Duodenal mucosa (tissue), 2 donors: ENCODE measurements around the gene DCDC2C.
"Not testable (repeated sequence)": the region's sequence is repeated elsewhere in the genome, so short reads cannot be mapped to it uniquely, and the experiment has no call there.

Experiments
- H3K27ac ChIP-seq: one replicate; pipeline ENCODE4 v1.7.0; 2013; ENCODE audit warnings: low read depth, low read length
- H3K27me3 ChIP-seq, 2 donors: one replicate each; pipeline ENCODE4 v1.7.0; 2013; ENCODE audit warnings: low read length in 2 of 2, control low read depth in 1 of 2; ENCODE audit not compliant: insufficient read depth in 2 of 2, control insufficient read depth in 1 of 2
- H3K36me3 ChIP-seq, 2 donors: one replicate each; pipeline ENCODE4 v1.7.0; 2013; ENCODE audit warnings: low read length in 2 of 2, control low read depth in 1 of 2; ENCODE audit not compliant: insufficient read depth in 2 of 2, control insufficient read depth in 1 of 2
- H3K4me1 ChIP-seq, 2 donors: one replicate each; pipeline ENCODE4 v1.7.0; 2013; ENCODE audit warnings: low read length in 2 of 2, control low read depth in 1 of 2; ENCODE audit not compliant: insufficient read depth in 2 of 2, control insufficient read depth in 1 of 2
- H3K4me3 ChIP-seq, 2 donors: one replicate each; pipeline ENCODE4 v1.7.0; 2013; ENCODE audit warnings: low read length in 2 of 2, low read depth in 1 of 2
- H3K9ac ChIP-seq, 2 donors: one replicate each; pipeline ENCODE4 v1.7.0; 2013; ENCODE audit warnings: low read length in 2 of 2, low read depth in 1 of 2
- H3K9me3 ChIP-seq, 2 donors: one replicate each; pipeline ENCODE4 v1.7.0; 2013; ENCODE audit warnings: low read length in 2 of 2, control low read depth in 1 of 2; ENCODE audit not compliant: control insufficient read depth in 1 of 2

DCDC2C gene, protein sequence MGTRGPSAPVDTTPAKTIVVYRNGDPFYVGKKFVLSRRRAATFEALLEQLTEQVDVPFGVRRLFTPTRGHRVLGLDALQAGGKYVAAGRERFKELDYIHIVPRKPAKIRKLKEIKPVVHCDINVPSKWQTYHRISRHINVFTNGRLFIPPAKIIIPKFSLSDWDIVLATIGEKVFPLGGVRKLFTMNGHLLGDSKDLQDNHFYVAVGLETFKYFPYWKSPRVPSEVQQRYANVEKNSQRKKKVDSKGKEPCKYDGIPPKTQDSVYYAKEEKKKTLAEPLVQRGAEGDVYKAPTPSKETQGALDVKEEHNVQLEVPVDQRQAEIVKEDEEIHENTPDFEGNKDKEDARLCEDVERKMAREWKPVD

DNA sequence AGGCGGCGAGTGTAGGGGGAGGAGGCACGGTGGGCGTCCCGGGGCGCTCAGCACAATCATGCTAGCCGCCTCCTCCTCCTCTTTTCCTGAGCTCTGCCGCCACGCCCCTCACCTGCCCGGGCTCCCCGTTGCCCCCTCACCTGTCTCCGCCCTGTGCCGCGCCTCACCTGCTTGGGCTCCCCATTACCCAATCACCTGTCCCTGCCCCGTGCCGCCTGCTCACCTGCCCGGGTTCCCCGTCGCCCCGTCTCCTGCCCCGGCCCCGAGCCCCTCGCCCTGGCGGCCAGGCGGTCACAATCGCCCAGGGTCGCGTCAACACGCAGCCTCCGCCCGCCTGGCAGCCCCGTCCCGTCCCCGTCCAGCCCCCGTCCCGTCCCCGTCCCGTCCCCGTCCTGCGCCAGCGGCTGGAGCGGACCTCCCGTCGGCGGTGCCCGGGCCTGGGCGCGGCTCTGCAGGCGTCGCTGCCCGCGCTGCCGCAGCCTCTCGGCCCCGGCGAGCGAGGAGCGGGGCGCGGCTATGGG is at the start of gene DCDC2C:
TSS of gene DCDC2C (plus strand) at position 340 of the 521 bp plus-strand sequence. CDS start at position 517, 177 bp downstream.
- no peaks in the 10 kb centered on the region for H3K36me3 ChIP-seq
- no peak within 1 kb of the TSS for H3K9ac ChIP-seq
- H3K27ac ChIP-seq = no peak within 1 kb of the TSS
- no peaks in the 10 kb centered on the region for H3K4me1 ChIP-seq
- no peaks in the 10 kb centered on the region for H3K9me3 ChIP-seq
- H3K4me3 ChIP-seq = no peak within 1 kb of the TSS
- H3K27me3 ChIP-seq = peaks cover 0 to 9% of the 10 kb centered on the region in 2 donors

DNA sequence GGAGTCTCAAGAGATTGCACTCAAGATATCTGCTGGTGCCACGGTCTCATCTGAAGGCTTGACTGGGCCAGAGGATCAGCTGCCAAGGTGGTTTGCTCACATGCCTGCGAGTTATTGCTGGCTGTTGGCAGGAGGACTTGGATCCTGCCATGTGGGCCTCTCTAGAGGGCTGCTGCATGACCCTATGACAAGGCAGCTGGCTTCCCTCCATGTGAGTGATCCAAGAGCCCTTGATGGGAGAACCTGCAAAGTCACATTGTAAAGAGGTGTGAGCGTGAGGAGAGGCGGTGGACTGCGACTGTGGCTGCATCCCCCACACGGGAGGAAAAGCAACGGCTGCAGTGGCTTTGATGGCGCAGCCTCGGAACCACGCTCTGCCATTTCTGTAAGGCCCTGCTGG is 49.4 kb upstream of the DCDC2C start:
- Histone ChIP-seq H3K9ac (no peak overlapping the region), H3K4me1 (peaks cover 4 to 13% of the 10 kb centered on the region in 2 donors), H3K4me3 (no peak overlapping the region), H3K27ac (no peak overlapping the region), H3K27me3 (peaks cover 0 to 5% of the 10 kb centered on the region in 2 donors), H3K36me3 (no peaks in the 10 kb centered on the region), H3K9me3 (no peaks in the 10 kb centered on the region)

DNA sequence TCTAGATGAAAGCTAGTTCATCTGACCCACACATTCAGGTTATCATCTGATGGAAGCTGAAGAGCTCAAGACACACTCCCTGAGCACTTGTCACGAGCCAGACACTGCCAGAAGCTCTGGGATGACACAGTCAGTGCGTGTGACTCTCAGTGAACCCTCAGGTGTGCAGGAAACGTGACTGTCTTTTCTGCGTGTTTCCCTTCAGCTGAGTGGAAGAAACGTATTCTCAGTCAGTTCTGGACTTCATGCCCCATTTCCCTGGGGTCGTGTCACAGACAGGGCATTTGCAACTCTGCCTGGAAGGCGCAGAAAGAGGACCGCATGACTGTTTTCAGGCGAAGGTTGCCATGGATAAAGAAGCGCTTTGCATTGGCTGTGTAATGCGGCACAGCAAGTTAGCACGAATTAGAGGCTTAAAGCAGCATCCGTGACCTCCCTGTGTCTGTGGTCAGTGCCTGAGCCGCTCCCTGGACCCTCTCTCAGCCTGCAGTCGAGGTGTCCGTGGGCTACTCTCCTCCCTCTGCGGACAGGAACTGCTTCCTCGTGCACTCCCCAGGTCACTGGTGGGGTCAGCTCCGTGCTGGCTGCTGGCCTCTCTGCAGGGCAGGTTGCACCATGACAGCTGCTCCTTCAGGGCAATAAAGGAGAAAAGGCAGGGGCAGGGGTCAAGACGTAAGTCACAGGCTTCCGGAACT is 48.7 kb upstream of the DCDC2C start:
- Histone ChIP-seq H3K4me3 (no peak overlapping the region), H3K4me1 (peaks cover 4 to 13% of the 10 kb centered on the region in 2 donors), H3K9ac (no peak overlapping the region)

DNA sequence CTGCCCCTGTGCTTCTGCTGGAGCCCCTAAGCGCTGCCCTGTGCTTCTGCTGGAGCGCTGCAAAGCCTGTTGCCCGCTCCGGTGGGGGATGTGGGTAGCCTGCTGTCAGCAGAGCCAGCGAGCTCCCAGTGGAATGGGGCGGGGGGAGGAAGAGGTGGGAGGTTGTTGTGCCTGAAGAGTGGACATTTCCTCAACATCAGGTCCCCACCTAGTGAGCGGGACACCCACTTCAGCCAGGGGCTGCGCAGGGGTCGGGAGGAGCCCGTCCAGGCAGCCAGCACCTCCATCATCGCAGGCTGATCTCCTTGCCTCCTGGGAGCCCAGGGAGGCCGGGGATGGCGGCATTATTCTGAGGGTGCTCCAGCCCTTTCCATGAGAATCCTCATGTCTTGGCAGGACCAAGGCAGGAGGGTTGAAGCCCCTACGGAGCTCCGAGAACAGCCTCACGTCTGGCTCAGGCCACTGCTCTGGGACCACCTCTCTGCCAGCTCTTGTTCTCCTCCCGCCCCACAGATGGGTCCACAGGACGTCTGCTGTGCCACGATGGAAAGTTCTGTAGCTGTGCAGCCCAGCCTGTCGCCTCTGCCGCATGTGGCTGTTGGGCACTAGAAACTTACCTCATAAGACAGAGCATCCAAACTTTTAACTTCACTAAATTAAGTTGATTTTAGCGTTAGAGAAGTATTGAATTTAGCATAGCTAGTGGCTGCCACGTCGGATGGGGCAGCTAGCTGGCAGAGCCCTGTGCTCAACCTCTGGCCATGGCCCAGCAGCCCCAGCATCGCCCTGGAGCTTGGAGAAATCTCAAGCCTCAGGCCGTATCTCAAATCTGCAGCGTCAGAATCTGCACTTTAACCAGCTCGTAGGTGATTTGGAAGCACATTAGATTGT is 47.3 kb upstream of the DCDC2C start:
- H3K9me3 ChIP-seq = no peaks in the 10 kb centered on the region
- H3K27ac ChIP-seq = no peak overlapping the region
- H3K36me3 ChIP-seq = no peaks in the 10 kb centered on the region
- no peak overlapping the region for H3K9ac ChIP-seq
- H3K4me3 ChIP-seq = no peak overlapping the region
- peaks cover 4 to 10% of the 10 kb centered on the region in 2 donors for H3K4me1 ChIP-seq
- peaks cover 0 to 5% of the 10 kb centered on the region in 2 donors for H3K27me3 ChIP-seq

More for the DNA sequence above, 48.7 kb upstream of the DCDC2C start:
- Histone ChIP-seq H3K9me3 (no peaks in the 10 kb centered on the region), H3K27ac (no peak overlapping the region), H3K27me3 (peaks cover 0 to 5% of the 10 kb centered on the region in 2 donors), H3K36me3 (no peaks in the 10 kb centered on the region)

DNA sequence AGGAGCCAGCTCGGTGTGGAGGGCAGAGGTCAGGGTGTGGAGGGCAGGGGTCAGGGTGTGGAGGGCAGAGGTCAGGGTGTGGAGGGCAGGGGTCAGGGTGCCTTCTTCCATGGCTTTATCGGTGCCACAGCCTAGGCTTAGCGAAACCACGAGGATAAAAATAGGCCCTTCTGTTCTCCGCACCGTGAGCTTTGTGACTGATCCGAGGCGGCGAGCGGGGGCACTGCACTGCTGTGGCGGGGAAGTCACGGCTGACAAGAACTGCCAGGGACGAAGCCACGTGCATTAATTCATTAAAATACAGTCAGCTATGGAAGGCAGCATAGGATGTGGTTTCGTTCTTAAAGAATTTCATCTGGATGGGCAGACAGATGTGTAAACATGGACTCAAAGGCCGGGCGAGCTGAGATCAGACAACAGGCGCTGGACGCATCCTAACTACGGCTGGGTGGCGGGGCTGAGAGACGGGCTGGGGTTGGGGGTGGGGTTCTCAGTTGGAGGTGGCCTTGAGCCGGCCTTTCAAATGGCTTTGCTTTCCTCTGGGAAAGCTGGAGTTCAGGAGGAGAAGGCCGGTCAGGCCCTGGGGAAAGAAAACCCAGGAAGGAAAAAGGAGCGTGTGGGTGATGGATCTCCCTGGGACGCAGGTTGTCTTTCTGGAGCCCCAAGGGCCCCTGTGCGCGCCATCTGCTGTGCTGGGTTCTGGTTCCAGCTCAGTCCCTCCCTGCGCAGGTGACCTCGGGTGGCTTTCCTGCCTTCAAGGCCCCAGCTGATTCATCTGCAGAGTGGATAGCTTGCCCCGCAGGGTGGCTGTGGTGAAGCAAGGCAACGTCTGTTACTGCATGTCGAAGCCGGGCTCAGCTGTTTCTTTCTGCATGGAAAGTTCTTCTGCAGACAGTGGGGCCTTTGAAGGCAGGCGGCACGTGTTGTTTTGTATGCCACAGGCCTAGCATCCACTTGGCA is 46.3 kb upstream of the DCDC2C start:
- Histone ChIP-seq H3K4me3 (no peak overlapping the region), H3K27ac (no peak overlapping the region), H3K27me3 (peaks cover 0 to 1% of the 10 kb centered on the region in 2 donors), H3K9me3 (no peaks in the 10 kb centered on the region), H3K9ac (no peak overlapping the region), H3K36me3 (no peaks in the 10 kb centered on the region), H3K4me1 (peaks cover 0 to 3% of the 10 kb centered on the region in 2 donors)

DNA sequence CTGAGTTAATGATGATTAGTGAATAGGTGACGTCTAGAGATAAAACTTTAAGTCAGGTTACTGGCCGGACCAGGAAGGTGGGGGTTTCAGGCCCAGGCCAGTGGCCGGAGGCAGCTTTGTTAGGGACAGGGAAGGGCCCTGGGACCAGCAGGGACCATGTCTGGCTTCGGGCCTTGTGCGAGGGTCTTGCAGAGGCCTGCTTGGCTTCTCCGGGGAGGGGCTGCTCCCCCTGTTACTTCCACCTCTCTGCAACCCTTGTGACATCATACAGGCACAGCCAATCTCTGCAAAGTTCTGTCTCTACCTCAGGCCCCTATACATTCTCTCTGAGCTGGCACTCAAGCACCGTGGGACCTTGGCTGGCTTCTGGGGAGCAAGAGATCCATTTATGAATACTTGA is 45.5 kb upstream of the DCDC2C start, which contains the start of gene ALLC:
TSS of gene ALLC (plus strand) at position 320 of the 400 bp plus-strand sequence. CDS start 12,958 bp downstream, outside the sequence.
- Histone ChIP-seq H3K4me3 (no peak within 1 kb of the TSS), H3K4me1 (no peaks in the 10 kb centered on the region), H3K36me3 (no peaks in the 10 kb centered on the region), H3K27me3 (no peaks in the 10 kb centered on the region), H3K9me3 (no peaks in the 10 kb centered on the region), H3K27ac (no peak within 1 kb of the TSS), H3K9ac (no peak within 1 kb of the TSS)

DNA sequence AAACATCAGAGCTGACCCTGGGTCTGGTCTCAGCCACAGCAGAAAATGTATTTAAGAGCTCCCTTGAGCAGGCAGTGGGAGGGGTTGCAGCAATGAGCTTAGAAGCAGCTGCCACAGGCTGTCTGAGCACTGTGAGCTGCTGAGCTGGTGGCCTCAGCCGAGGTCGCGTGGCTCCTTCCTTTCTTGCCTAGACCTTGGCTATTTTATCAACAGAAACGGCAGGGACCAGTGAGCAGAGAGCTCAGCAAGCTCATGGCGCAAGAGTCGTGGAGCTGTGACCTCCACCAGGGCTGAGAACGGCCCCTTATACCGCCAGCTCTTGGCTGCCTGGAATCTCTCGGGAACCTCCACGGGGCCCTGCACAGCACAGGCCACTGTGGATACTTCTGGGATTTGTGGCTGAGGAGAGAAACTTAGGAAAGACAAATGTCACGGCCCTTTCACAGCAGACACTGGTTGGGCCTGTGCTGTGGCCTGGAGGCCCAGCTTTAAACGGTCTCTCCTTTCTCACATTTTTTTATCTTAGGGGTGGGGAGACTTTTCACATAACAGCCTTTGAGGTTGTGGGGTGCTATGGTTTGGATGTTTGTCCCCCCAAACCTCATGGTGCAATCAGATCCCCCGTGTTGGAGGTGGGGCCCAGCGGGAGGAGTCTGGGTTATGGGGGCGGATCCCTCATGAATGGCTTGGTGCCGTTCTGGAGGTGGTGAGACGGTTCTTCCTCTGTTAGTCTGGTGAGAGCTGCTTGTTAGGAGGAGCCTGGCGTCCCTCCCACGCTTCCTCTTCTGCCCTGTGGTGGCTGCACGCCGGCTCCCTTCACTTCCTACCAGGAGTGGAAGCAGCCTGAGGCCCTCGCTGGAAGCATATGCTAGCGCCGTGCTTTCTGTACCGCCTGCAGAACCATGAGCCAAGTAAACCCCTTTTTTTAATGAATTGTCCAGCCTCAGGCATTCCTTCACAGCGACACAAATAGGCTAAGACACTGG is 43.6 kb upstream of the DCDC2C start:
- no peaks in the 10 kb centered on the region for H3K4me1 ChIP-seq
- H3K27ac ChIP-seq = no peak overlapping the region
- no peaks in the 10 kb centered on the region for H3K27me3 ChIP-seq
- no peak overlapping the region for H3K4me3 ChIP-seq
- H3K9ac ChIP-seq = no peak overlapping the region
- no peaks in the 10 kb centered on the region for H3K36me3 ChIP-seq
- no peaks in the 10 kb centered on the region for H3K9me3 ChIP-seq

DNA sequence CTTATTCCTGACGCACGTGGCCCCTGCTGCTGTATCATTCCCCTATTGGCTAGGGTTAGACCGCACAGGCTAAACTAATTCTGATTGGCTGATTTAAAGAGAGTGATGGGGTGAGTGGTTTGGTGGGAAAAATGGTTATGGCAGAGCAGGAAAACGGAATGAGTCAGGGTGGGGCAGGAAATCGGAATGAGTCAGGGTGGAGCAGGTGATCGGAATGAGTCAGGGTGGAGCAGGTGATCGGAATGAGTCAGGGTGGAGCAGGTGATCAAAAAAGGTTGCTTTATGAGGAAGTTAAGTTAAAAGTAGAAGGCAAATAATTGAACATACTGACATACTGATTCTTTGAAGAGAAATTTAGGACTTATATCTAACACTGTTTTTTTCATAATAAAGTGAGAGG is 42.7 kb upstream of the DCDC2C start:
- not testable (repeated sequence) for H3K4me1 ChIP-seq, H3K4me3 ChIP-seq, H3K36me3 ChIP-seq, H3K27me3 ChIP-seq, H3K27ac ChIP-seq, H3K9me3 ChIP-seq, H3K9ac ChIP-seq
